Ovary (tissue), 9 donors: Measurements from ENCODE around the gene KCTD16. TPM values are rescaled to one million over a fixed set of nuclear protein-coding genes. Genes with fewer than 3 reads are reported as not detected.

Experiments used
- DNase-seq, 5 donors: peaks; one replicate each; pipeline ENCODE4 v3.0.0-alpha.2; 2019 to 2020
- H3K27ac ChIP-seq, 2 donors: fragments of 200-600 bp; one replicate each; pipeline versions ENCODE4 v1.5.1 to v1.8.0; 2019 to 2022
- H3K27me3 ChIP-seq: fragments of 200-600 bp; one replicate; pipeline ENCODE4 v1.8.0; 2022
- H3K36me3 ChIP-seq: fragments of 200-600 bp; sonication (generic); one replicate; pipeline ENCODE4 v1.5.1; 2019
- H3K4me1 ChIP-seq: one replicate; pipeline ENCODE4 v1.8.1; 2013; ENCODE audit warnings: mild to moderate bottlenecking, moderate library complexity; ENCODE audit not compliant: insufficient read depth
- H3K4me3 ChIP-seq: fragments of 200-600 bp; sonication (generic); one replicate; pipeline ENCODE4 v1.5.1; 2017
- H3K9me3 ChIP-seq, 2 donors: fragments of 200-600 bp in 1 of 2; sonication (generic) in 1 of 2; one replicate each; pipeline versions ENCODE4 v1.5.1 to v1.8.1; 2013 to 2019; ENCODE audit warnings: mild to moderate bottlenecking in 1 of 2, moderate library complexity in 1 of 2
- EP300 ChIP-seq: sonication (generic); formaldehyde crosslinking; IDR thresholded peaks from one replicate; pipeline ENCODE4 v1.6.1; 2017; ENCODE audit warnings: antibody characterized with exemption
- POLR2A ChIP-seq: fragments of 450-650 bp; IDR thresholded peaks from one replicate; pipeline ENCODE4 v1.6.1; 2017; ENCODE audit warnings: antibody characterized with exemption, mild to moderate bottlenecking, moderate library complexity
- WGBS, 3 donors: extraction: QIAGEN DNeasy Blood & Tissue Kit in 1 of 3; methylation state at CpG; one replicate each; pipeline versions ENCODE4 v1.1.5 to v1.1.7; 2013 to 2017; 5-methylcytosine and 5-hydroxymethylcytosine counted together
- intact Hi-C, 4 donors: fragments of 100-400 bp; cut with DNase I; formaldehyde crosslinking; loops; one replicate each; pipeline versions ENCODE4 v1.11.0 to v1.15.1; 2022 to 2023
- polyA plus RNA-seq, 2 donors: library from polyadenylated mRNA; stranded (reverse); fragments of 200-250 nt in 1 of 2; fragments of 350-450 nt in 1 of 2; fragmentation: Illumina TruSeq in 1 of 2; extraction: RNeasy Lipid Tissue Mini Kit (QIAGEN cat#74804) in 1 of 2; gene quantifications; one replicate each; pipeline ENCODE4 v1.2.3, GENCODE V29; 2013 to 2014
- total RNA-seq, 7 donors: library from RNA; depleted of rRNA in 2 of 7; stranded (reverse); fragments of >200 nt in 2 of 7; fragmentation: NEBNext Ultra II Directional in 3 of 7; extraction: Animal tissue kit (Norgen Biotek cat#: 25700) in 3 of 7; gene quantifications; one replicate each; pipeline versions ENCODE4 v1.1.0 to v1.2.4, GENCODE V29; 2016 to 2023
- TF ChIP-seq, protein P1 (sequence below), 3 donors: fragments of 450-650 bp in 2 of 3; fragments of 200-600 bp in 1 of 3; IDR thresholded peaks; one replicate each; pipeline versions ENCODE4 v1.5.1 to v1.8.0; 2016 to 2022; ENCODE audit warnings: antibody characterized with exemption in 3 of 3, mild to moderate bottlenecking in 1 of 3
- donor health status: DM: no; HTN: no; CAD: no; lungs with moderate emphysema.
- donor health status: DM: no; HTN: no; CAD: no.
- donor health status: Bipolar disorder and iron deficiency.
- donor health status: DM: yes; HTN: yes; CAD: no.
- donor health status: DM: no; HTN: no; CAD: no.
- donor health status: DM: yes; HTN: yes; CAD: no.

The KCTD16 gene
- total and polyA plus RNA-seq, 9 donors: under 0.01 to 0.46 (median 0.13) TPM; not detected in 1

DNA sequence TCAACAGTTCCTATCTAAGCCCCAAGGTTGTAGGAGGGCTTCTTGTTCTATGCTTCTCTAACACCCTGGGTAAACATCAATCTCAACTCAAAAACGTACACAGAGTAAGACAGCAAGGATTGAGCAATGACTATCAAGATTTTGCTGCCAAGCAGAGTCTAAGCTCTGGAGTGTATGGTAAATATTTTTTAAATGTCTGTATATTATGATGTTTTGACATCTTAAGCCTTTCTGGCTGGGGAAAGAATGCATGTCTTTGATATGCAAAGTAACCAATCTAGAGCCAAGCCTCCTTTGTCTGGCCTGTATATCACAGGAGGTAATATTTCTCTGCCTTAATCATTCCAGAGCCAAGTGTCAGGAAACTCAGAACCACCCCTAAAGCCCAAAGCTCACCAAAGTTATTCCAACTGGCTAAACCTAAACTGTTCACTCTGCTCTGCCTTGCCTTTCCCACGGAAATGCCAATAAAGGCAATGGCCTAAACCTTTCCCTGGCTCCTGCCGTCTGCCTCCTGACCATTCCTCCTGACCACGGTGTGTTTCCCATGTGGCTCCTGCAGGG, 45.4 kb upstream of the KCTD16 start:
- TF ChIP-seq POLR2A (no peak), EP300 (no peak)
- TF ChIP-seq, protein P1, sequence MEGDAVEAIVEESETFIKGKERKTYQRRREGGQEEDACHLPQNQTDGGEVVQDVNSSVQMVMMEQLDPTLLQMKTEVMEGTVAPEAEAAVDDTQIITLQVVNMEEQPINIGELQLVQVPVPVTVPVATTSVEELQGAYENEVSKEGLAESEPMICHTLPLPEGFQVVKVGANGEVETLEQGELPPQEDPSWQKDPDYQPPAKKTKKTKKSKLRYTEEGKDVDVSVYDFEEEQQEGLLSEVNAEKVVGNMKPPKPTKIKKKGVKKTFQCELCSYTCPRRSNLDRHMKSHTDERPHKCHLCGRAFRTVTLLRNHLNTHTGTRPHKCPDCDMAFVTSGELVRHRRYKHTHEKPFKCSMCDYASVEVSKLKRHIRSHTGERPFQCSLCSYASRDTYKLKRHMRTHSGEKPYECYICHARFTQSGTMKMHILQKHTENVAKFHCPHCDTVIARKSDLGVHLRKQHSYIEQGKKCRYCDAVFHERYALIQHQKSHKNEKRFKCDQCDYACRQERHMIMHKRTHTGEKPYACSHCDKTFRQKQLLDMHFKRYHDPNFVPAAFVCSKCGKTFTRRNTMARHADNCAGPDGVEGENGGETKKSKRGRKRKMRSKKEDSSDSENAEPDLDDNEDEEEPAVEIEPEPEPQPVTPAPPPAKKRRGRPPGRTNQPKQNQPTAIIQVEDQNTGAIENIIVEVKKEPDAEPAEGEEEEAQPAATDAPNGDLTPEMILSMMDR (IDR thresholded peaks at IDR 0.05): no peak
- H3K9me3 ChIP-seq: no peaks in the 10 kb centered on the region
- H3K36me3 ChIP-seq: no peaks in the 10 kb centered on the region
- no peak for DNase-seq
- 8 to 21% (median 13%) methylated on average over 4 of the region's 4 CpGs for WGBS, 3 donors
- no peak overlapping the region for H3K27ac ChIP-seq
- no peaks in the 10 kb centered on the region for H3K27me3 ChIP-seq
- intact Hi-C loops: no loop called here
- no peak overlapping the region for H3K4me3 ChIP-seq
- no peaks in the 10 kb centered on the region for H3K4me1 ChIP-seq

DNA sequence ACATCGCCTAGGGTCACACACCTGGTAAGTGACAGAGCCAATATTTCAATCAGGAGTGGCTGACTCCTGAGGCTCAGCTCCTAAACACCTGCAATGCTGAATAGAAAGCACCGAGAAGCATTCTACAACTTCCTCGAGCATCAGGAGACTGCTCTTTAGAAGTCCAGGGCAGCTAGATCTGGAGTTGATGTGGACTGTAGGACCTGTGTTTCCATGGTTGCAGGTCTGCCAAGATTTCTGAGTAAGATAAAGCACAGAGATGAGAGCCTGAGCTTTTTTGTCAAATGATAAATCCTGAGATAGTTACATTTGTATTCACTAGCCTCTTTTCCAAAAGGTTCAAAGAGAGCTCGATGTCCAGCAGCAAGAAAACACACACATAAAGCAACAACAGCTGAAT, 44.0 kb upstream of the KCTD16 start:
- WGBS, 3 donors: 90 to 92% (median 91%) methylated on average over 4 of the region's 4 CpGs
- Histone ChIP-seq H3K9me3 (no peaks in the 10 kb centered on the region), H3K4me1 (no peaks in the 10 kb centered on the region), H3K27me3 (no peaks in the 10 kb centered on the region), H3K4me3 (no peak overlapping the region), H3K27ac (no peak overlapping the region), H3K36me3 (no peaks in the 10 kb centered on the region)
- TF ChIP-seq, protein P1 (IDR thresholded peaks at IDR 0.05): no peak
- TF ChIP-seq EP300: no peak
- TF ChIP-seq POLR2A: no peak
- DNase-seq: no peak
- intact Hi-C loops: no loop called here

DNA sequence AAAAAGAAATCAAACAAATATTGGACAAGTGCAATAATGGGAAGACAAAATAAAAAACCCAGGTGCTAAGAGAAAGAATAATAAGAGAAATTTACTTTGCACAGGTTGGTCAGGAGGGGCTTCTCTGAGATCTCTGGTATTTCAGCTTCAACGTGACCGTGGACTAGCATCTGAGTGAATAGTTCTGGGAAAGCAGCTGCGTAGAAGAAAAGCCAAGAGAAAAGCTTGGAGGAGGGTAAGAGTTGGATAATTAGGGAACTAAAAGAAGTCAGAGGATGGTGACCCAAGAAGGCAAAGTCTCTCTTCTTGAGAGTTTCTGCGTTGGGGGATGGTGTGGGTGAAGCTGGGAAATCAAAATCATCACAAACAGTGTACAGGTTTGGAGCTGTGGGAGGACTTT, 41.8 kb upstream of the KCTD16 start:
- intact Hi-C loops: no loop called here
- H3K27me3 ChIP-seq: no peaks in the 10 kb centered on the region
- H3K4me3 ChIP-seq: no peak overlapping the region
- H3K9me3 ChIP-seq: no peaks in the 10 kb centered on the region
- 40 to 51% (median 46%) methylated on average over 4 of the region's 4 CpGs for WGBS, 3 donors
- DNase-seq: no peak
- TF ChIP-seq, protein P1 (IDR thresholded peaks at IDR 0.05): no peak
- TF ChIP-seq POLR2A (no peak), EP300 (no peak)
- no peaks in the 10 kb centered on the region for H3K36me3 ChIP-seq
- H3K27ac ChIP-seq: no peak overlapping the region
- no peaks in the 10 kb centered on the region for H3K4me1 ChIP-seq

DNA sequence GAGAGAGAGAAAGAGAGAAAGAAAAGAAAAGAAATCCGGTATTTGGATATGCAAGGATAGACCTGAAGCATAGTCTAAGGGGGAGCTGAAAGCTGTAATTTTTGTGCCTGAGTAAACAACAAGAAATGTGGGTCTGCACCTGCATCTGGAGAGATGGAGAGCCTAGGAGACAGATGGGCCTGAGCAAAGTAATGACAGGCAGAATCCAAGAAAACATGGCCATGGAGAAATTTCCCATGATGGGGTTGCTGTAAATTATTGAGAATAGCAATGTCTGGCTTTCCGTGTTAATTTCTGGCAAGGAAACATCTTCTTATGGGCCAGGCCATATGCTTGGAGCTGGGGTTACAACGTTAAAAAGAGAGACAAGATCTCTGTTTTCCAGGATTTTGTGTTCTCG, 40.4 kb upstream of the KCTD16 start:
- H3K4me1 ChIP-seq: no peaks in the 10 kb centered on the region
- WGBS, 3 donors: 81 to 86% (median 84%) methylated on average over 4 of the region's 4 CpGs
- TF ChIP-seq, protein P1 (IDR thresholded peaks at IDR 0.05): no peak
- no peak for TF ChIP-seq POLR2A
- no peak for TF ChIP-seq EP300

More for the DNA sequence above, 40.4 kb upstream of the KCTD16 start:
- intact Hi-C loops: no loop called here
- Histone ChIP-seq H3K9me3 (no peaks in the 10 kb centered on the region), H3K27ac (no peak overlapping the region), H3K4me3 (no peak overlapping the region), H3K36me3 (no peaks in the 10 kb centered on the region), H3K27me3 (no peaks in the 10 kb centered on the region)
- no peak for DNase-seq
